Brain pericyte (primary cell): ENCODE measurements around the gene KCNS1.
"Not testable (repeated sequence)": the region's sequence is repeated elsewhere in the genome, so short reads cannot be mapped to it uniquely, and the experiment has no call there.

Experiments used
- DNase-seq: peaks from one replicate; pipeline ENCODE4 v3.0.0-alpha.2; 2012; ENCODE audit warnings: low read depth, low spot score

KCNS1 gene

GRCh38 chr20:45100563-45101245, at the start of gene KCNS1:
Gene KCNS1, minus strand, starts transcription at chr20:45101127. Its CDS starts 1,891 bp downstream, at chr20:45099236.
- DNase-seq: no peak

GRCh38 chr20:45149062-45149461, 48.1 kb upstream of the KCNS1 start:
- no peak for DNase-seq

GRCh38 chr20:45140836-45141235, 39.9 kb upstream of the KCNS1 start:
- DNase-seq: no peak

GRCh38 chr20:45139733-45140375, 38.9 kb upstream of the KCNS1 start:
- not testable (repeated sequence) for DNase-seq

- no peak for DNase-seq
Measured at GRCh38 chr20:45138561-45139300, 37.8 kb upstream of the KCNS1 start.

- no peak for DNase-seq
Measured at GRCh38 chr20:45136911-45137310, 36.0 kb upstream of the KCNS1 start.

GRCh38 chr20:45128099-45128498, 27.2 kb upstream of the KCNS1 start:
- DNase-seq: no peak

- no peak for DNase-seq
Measured at GRCh38 chr20:45124365-45124764, 23.4 kb upstream of the KCNS1 start, which contains the start of gene WFDC12. Gene WFDC12, minus strand, starts transcription at chr20:45124465. Its CDS starts 18 bp downstream, at chr20:45124447.

GRCh38 chr20:45121388-45121787, 20.5 kb upstream of the KCNS1 start:
- no peak for DNase-seq

GRCh38 chr20:45119556-45120266, 18.8 kb upstream of the KCNS1 start:
- DNase-seq: no peak

- no peak for DNase-seq
Measured at GRCh38 chr20:45118028-45118427, 17.1 kb upstream of the KCNS1 start.

GRCh38 chr20:45117581-45117980, 16.7 kb upstream of the KCNS1 start:
- DNase-seq: no peak

- DNase-seq: no peak
Measured at GRCh38 chr20:45115829-45116228, 14.9 kb upstream of the KCNS1 start.

GRCh38 chr20:45115386-45115774, 14.5 kb upstream of the KCNS1 start:
- no peak for DNase-seq

- no peak for DNase-seq
Measured at GRCh38 chr20:45114465-45115385, 13.8 kb upstream of the KCNS1 start, which contains the start of gene WFDC5. Gene WFDC5, minus strand, starts transcription at chr20:45115174. Its CDS starts 91 bp downstream, at chr20:45115083.

- DNase-seq: no peak
Measured at GRCh38 chr20:45113865-45114264, 12.9 kb upstream of the KCNS1 start.

- DNase-seq: no peak
Measured at GRCh38 chr20:45112754-45113153, 11.8 kb upstream of the KCNS1 start.

GRCh38 chr20:45111799-45112471, 11.0 kb upstream of the KCNS1 start:
- DNase-seq: no peak

GRCh38 chr20:45111285-45111684, 10.4 kb upstream of the KCNS1 start:
- DNase-seq: no peak

GRCh38 chr20:45110301-45110700, 9.4 kb upstream of the KCNS1 start:
- DNase-seq: no peak
